ENCODE data around the gene SMIM44. TPM values are rescaled to one million over a fixed set of nuclear protein-coding genes. Genes with fewer than 3 reads are reported as not detected.

SMIM44 gene
- total RNA-seq, 4 donors from 2014 or later = not detected

DNA sequence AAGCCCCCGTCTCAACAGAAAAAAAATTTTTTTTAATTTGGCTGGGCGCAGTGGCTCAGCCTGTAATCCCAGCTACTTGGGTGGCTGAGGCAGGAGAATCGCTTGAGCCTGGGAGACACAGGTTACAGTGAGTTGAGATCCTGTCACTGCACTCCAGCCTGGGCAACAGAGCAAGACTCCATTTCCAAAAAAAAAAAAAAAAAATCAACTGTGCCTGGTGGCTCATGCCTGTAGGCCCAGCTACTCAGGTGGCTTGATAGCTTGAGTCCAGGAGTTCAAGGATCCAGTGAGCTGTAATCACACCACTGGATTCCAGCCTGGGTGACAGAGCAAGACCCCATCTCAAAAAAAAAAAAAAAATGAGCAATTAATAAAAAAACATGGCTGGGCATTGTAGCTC, 18.5 kb upstream of the SMIM44 start:
- DNase-seq (ENCODE audit: low spot score in 2 of 2) = no peak
- intact Hi-C loops (cut with DNase I; ENCODE audit: low total_unique reads) = no loop called here
- H3K4me3 ChIP-seq (ENCODE audit: low read depth, poor library complexity, severe bottlenecking) = no peak overlapping the region
- WGBS, 2 donors = 77 to 85% methylated on average over 3 of the region's 3 CpGs
- no peak for TF ChIP-seq POLR2A (IDR thresholded peaks at IDR 0.05)
- TF ChIP-seq, protein P1, sequence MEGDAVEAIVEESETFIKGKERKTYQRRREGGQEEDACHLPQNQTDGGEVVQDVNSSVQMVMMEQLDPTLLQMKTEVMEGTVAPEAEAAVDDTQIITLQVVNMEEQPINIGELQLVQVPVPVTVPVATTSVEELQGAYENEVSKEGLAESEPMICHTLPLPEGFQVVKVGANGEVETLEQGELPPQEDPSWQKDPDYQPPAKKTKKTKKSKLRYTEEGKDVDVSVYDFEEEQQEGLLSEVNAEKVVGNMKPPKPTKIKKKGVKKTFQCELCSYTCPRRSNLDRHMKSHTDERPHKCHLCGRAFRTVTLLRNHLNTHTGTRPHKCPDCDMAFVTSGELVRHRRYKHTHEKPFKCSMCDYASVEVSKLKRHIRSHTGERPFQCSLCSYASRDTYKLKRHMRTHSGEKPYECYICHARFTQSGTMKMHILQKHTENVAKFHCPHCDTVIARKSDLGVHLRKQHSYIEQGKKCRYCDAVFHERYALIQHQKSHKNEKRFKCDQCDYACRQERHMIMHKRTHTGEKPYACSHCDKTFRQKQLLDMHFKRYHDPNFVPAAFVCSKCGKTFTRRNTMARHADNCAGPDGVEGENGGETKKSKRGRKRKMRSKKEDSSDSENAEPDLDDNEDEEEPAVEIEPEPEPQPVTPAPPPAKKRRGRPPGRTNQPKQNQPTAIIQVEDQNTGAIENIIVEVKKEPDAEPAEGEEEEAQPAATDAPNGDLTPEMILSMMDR (IDR thresholded peaks at IDR 0.05) = no peak

DNA sequence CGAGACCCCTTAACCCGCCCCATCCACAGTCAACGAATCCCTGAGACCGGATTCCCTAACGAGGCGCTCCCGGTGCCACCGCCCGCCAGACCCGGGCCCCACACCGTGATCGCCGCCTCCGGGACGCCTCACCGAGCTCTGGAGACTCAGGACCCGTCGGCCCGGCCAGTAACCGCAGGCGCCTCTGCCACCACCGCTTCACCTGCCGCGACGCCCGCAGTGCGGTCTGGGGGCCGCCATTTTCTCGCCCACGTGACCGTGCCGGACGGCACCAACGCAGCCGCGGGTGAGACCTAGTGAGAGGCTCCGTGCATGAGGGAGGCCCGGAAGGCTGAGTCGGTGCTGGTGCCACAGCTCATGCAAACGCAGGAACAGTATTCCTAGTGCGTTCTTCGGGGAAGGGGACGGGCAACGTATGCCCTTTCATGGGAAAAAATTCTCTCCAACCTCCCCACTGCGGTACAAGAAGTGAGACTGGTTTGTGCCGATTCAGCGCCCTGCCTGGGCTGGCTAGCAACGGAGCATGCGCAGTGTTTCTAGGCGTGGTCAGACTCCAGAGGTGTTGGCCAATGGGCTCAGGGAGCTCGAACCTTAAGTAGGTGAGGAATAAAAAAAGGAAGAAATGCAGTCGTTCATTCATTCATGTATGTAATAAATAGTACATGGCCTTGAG, 17.3 kb upstream of the SMIM44 start, which contains the start of gene DOHH:
DOHH (minus strand) TSS at position 246 of the 673 bp plus-strand sequence. CDS start 3,860 bp downstream, outside the sequence.
- 0% methylated on average over 21 to 49 of the region's 52 CpGs for WGBS, 2 donors
- H3K4me3 ChIP-seq (ENCODE audit: low read depth, poor library complexity, severe bottlenecking) = peak within 1 kb of the TSS; percentile 78
- intact Hi-C loops (cut with DNase I; ENCODE audit: low total_unique reads) = no loop called here
- TF ChIP-seq, protein P1 (IDR thresholded peaks at IDR 0.05) = no peak
- TF ChIP-seq POLR2A (IDR thresholded peaks at IDR 0.05) = no peak
- peak; percentile 93 to 98 for DNase-seq (ENCODE audit: low spot score in 2 of 2)

DNA sequence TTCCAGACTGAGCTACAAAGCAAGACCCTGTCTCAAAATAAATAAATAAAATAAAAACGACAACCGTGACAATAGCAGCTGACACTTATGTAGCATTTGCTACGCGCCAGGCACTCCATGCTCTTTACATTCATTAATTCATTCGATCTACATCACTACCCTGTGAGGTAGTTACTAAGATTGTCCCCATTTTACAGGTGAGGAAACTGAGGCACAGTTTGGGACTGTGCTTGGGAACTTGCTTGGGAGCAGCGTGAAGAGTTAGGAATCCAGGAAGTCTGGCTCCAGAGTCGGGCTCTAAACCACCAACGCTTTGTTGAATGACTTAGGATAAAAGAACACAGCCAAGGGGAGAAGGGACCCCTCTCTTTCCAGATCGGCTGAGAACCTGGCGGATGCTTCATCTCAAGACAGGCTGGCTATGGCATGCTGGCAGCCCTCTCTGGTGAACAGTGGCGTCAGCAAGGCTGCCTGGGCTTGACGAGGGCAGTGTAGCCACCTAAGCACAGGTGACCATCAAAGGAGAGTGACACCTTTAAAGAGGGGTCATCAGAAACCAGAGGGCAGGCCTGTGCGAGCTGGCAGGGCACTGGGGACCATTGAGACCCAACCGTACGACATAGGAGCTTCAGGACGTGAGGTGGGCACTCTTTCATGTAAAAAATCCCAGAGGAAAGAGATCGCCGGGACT, 16.6 kb upstream of the SMIM44 start:
- H3K4me3 ChIP-seq (ENCODE audit: low read depth, poor library complexity, severe bottlenecking) = peak overlapping the region; percentile 78
- no peak for DNase-seq (ENCODE audit: low spot score in 2 of 2)
- intact Hi-C loops (cut with DNase I; ENCODE audit: low total_unique reads) = no loop called here
- 19 to 23% methylated on average over 18 of the region's 18 CpGs for WGBS, 2 donors
- TF ChIP-seq POLR2A (IDR thresholded peaks at IDR 0.05) = no peak
- TF ChIP-seq, protein P1 (IDR thresholded peaks at IDR 0.05) = no peak

DNA sequence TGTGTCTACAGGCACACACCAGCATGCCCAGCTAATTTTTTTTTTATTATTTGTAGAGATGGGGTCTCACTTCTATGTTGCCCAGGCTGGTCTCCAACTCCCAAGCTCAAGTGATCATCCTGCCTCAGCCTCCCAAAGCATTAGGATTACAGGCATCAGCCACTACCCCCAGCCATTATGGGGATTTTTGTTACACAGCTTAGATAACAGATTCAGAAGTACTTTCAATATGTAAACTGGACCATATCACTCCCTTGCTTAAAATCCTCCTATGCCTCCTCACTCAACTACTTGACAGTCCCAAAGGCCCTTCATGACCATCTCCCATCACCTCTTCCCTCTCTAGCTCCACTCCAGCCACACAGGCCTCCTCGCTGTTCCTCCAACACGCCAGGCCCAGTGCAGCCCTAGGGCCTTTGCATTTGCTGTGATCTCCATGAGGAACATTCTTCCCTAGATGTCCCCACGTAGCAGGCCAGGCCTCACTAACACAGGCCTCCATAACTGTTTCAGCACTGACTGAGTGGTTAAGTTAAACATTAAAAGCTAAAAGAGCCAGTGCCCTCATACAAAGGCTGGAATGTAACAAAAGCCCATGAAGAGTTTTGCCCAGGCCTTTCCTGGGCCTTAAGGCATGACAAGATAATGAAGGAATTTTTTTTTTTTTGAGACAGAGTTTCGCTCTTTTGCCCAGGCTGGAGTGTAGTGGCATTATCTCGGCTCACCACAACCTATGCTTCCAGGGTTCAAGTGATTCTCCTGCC, 14.7 kb upstream of the SMIM44 start:
- intact Hi-C loops (cut with DNase I; ENCODE audit: low total_unique reads) = no loop called here
- TF ChIP-seq POLR2A (IDR thresholded peaks at IDR 0.05) = no peak
- TF ChIP-seq, protein P1 (IDR thresholded peaks at IDR 0.05) = no peak
- DNase-seq (ENCODE audit: low spot score in 2 of 2) = no peak
- WGBS, 2 donors = 94% methylated on average over 5 of the region's 5 CpGs
- H3K4me3 ChIP-seq (ENCODE audit: low read depth, poor library complexity, severe bottlenecking) = no peak overlapping the region

DNA sequence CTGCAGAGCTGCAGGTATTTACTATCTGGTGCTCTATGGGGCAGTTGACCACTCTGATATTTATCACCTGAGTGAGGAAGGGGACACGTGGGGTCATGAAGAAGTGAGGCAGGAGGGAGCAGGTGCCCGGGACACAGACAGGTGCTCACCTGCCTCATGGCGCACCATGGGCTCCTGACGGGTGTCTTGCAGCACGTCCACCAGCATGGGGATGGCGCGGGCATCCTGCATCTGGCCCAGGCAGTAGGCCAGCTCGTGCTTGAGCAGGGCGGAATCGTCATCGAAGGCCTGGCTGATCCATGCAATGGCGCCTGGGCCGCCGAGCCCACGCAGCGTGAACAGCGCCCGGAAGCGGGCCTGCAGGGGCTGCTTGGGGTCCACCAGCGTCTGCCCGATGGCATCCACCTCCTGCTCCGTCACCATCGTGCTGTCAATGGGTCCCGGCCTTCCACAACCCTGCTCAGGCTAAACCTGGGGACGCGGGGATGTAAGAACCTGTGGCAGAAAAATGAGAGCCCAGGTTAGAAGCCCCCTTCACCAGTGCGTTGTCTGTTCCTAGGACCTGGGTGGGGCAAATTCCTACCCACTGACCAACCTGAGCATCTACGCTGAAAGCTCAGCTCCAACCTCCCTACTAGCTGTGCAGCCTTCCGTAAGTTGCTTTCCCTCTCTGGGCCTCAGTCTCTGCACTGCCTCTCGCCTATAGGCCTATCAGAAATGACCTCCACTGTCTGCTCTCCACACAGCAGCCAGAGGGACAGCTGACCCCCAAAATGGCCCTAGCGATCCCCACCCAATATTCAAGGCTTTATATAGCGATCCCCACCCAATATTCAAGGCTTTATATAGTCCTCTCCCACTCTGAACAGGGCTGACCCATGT, 13.4 kb upstream of the SMIM44 start:
- WGBS, 2 donors = 95% methylated on average over 28 to 32 of the region's 32 CpGs
- TF ChIP-seq, protein P1 (IDR thresholded peaks at IDR 0.05) = no peak
- no peak for TF ChIP-seq POLR2A (IDR thresholded peaks at IDR 0.05)
- intact Hi-C loops (cut with DNase I; ENCODE audit: low total_unique reads) = no loop called here
- no peak for DNase-seq (ENCODE audit: low spot score in 2 of 2)
- no peak overlapping the region for H3K4me3 ChIP-seq (ENCODE audit: low read depth, poor library complexity, severe bottlenecking)
